KMS-11 (cell line): ENCODE results near the gene POLR3K.

Experiments
- H2AFZ ChIP-seq: fragments of 200-600 bp; sonication (generic); 2 replicates; pipeline ENCODE4 v1.6.1; 2016; ENCODE audit warnings: antibody characterized with exemption, mixed run types, low read depth
- H3K27ac ChIP-seq: fragments of 200-600 bp; sonication (generic); 2 replicates; pipeline ENCODE4 v1.6.1; 2016; ENCODE audit warnings: mild to moderate bottlenecking, mixed run types
- H3K27me3 ChIP-seq: fragments of 200-600 bp; sonication (generic); 2 replicates; pipeline ENCODE4 v1.6.1; 2017; ENCODE audit warnings: mild to moderate bottlenecking, low read depth, mixed run types, moderate library complexity; ENCODE audit not compliant: insufficient read depth
- H3K36me3 ChIP-seq: fragments of 200-600 bp; sonication (generic); 2 replicates; pipeline ENCODE4 v1.6.1; 2017; ENCODE audit warnings: mild to moderate bottlenecking, mixed run types; ENCODE audit not compliant: insufficient read depth
- H3K4me1 ChIP-seq: fragments of 200-600 bp; sonication (generic); 2 replicates; pipeline ENCODE4 v1.6.1; 2016; ENCODE audit warnings: mild to moderate bottlenecking, low read depth, mixed run types; ENCODE audit not compliant: poor library complexity, severe bottlenecking
- H3K4me2 ChIP-seq: fragments of 200-600 bp; sonication (generic); 2 replicates; pipeline ENCODE4 v1.7.0; 2016; ENCODE audit warnings: mild to moderate bottlenecking, mixed run types
- H3K4me3 ChIP-seq: fragments of 200-600 bp; sonication (generic); IDR thresholded peaks from 2 replicates; pipeline ENCODE4 v1.6.1; 2017; ENCODE audit warnings: low read depth, low read length, mixed read lengths; ENCODE audit not compliant: insufficient read depth
- H3K79me2 ChIP-seq: fragments of 200-600 bp; sonication (generic); 2 replicates; pipeline ENCODE4 v1.6.1; 2016; ENCODE audit warnings: low read depth, mixed run types; ENCODE audit not compliant: insufficient read depth
- H3K9ac ChIP-seq: fragments of 200-600 bp; sonication (generic); 2 replicates; pipeline ENCODE4 v1.6.1; 2016; ENCODE audit warnings: mild to moderate bottlenecking, mixed run types
- H4K20me1 ChIP-seq: fragments of 200-600 bp; sonication (generic); 2 replicates; pipeline ENCODE4 v1.6.1; 2016; ENCODE audit warnings: mild to moderate bottlenecking, mixed run types; ENCODE audit not compliant: insufficient read depth
- TF ChIP-seq, protein P1 (sequence below): fragments of 200-600 bp; sonication (generic); conservative IDR thresholded peaks from 2 replicates; pipeline ENCODE4 v1.6.1; 2017; ENCODE audit warnings: low read depth, mild to moderate bottlenecking, antibody characterized with exemption, low read length, moderate library complexity, mixed read lengths

Gene POLR3K

DNA sequence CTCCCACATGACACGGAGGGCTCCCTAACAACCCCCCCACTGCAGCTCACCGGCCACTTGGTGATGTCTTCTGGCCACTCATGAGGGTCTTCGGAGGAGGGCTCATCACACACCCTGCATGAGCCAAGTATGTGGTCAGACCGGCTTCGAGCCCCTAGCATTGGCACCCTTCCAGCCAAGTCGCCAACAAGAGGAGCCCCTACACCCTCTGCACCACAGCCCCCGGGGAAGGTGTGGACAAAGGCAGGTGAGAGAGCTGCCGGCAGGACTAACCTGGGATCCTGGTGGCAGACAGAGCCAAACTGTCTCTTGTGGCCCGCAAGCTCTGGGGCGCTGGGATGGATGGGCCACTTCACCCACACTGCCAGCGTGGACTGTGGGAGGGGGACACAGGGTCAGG is 6.8 kb upstream of the POLR3K start:
- TF ChIP-seq, protein P1, sequence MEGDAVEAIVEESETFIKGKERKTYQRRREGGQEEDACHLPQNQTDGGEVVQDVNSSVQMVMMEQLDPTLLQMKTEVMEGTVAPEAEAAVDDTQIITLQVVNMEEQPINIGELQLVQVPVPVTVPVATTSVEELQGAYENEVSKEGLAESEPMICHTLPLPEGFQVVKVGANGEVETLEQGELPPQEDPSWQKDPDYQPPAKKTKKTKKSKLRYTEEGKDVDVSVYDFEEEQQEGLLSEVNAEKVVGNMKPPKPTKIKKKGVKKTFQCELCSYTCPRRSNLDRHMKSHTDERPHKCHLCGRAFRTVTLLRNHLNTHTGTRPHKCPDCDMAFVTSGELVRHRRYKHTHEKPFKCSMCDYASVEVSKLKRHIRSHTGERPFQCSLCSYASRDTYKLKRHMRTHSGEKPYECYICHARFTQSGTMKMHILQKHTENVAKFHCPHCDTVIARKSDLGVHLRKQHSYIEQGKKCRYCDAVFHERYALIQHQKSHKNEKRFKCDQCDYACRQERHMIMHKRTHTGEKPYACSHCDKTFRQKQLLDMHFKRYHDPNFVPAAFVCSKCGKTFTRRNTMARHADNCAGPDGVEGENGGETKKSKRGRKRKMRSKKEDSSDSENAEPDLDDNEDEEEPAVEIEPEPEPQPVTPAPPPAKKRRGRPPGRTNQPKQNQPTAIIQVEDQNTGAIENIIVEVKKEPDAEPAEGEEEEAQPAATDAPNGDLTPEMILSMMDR: no peak
- Histone ChIP-seq H3K27ac (no peak overlapping the region), H3K4me3 (no peak overlapping the region), H3K36me3 (no peaks in the 10 kb centered on the region; the same call in 1 of the 2 replicates), H3K79me2 (0 out of 2 replicates have a peak, but pooled peaks cover 2% of the 10 kb centered on the region), H3K27me3 (no peaks in the 10 kb centered on the region), H4K20me1 (no peaks in the 10 kb centered on the region), H3K9ac (no peak overlapping the region), H2AFZ (no peak overlapping the region), H3K4me2 (no peak overlapping the region), H3K4me1 (no peaks in the 10 kb centered on the region)

DNA sequence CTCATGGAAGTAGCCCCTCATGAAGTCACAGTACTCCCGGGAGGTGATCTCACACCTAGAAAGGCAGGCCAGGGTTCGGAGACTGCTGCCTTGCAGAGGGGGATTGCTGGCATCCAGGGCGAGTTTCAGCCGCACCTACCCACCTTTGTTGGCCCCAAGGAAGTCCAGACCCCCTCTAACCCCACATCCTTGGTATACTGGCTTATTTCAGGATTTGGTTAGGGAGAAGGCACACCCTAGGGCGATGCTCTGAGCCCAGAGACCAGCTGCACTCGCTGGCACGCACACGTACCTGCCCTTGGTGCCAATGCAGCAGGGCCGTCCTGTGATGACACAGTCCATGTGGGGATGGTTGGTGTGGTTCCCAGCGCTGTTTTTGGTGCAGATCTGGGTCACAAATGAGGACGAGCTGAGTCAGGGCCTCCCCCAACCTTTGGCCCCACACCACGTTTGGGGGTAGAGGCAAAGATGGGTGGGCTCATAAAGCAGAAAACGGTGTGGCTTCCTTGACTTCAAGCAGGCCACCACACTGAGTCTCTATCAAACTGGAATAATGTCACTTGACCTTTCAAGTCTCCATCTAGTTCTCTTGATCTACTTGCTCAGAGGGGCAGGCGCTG is 6.1 kb upstream of the POLR3K start:
- Histone ChIP-seq H3K4me2 (no peak overlapping the region), H3K9ac (no peak overlapping the region), H3K27ac (no peak overlapping the region), H2AFZ (no peak overlapping the region), H3K79me2 (peaks cover 8% of the 10 kb centered on the region; the same call in 1 of the 2 replicates), H4K20me1 (no peaks in the 10 kb centered on the region), H3K4me1 (no peaks in the 10 kb centered on the region), H3K27me3 (no peaks in the 10 kb centered on the region), H3K4me3 (no peak overlapping the region), H3K36me3 (no peaks in the 10 kb centered on the region; the same call in 1 of the 2 replicates)
- TF ChIP-seq, protein P1: no peak

DNA sequence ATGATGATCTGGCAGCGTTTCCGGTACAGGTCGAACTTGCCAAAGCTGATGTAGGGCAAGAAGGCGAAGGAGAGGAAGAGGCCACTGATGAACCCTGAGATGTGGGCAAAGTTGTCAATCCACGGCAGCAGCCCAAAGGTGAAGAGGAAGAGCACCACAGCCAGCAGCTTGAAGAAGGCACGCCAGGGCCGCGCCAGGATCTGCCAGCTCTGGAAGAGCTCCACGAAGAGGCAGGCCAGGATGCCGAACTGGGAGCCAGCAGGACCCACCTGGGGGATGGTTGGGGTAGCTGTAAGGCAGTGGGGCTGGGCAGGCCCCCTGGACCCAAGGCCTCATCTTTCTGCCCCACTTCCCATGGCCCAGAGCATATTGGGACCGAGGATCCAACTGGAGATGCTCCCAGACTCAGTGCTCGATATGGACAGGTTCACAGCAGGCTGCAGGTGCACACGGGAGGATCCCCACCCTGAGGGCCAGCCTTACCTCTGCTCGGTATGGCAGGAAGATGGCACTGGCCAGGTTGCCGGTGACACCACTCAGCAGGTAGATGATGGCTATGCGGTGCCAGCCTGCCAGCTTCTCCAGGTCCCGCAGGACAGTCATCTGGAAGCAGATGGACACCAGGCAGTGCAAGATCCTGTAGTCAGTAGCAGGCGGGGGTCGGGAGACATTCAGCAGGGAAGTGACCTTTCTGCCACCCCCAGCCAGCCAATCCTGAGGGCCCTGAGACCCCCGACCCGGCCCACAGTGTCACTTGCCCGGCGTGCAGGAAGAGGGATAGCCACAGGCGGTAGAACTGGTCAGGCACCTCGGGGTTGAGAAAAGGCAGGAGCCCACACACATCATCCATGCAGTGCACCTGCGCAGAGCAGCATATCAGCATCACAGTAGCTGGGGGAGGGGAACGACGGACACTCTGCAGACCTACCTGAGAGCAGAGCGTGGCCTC is 5.4 kb upstream of the POLR3K start:
- Histone ChIP-seq H4K20me1 (no peaks in the 10 kb centered on the region), H3K4me2 (no peak overlapping the region), H3K79me2 (peaks cover 15% of the 10 kb centered on the region; the same call in 1 of the 2 replicates), H3K4me1 (peaks cover 3% of the 10 kb centered on the region), H3K27ac (no peak overlapping the region), H2AFZ (no peak overlapping the region), H3K27me3 (no peaks in the 10 kb centered on the region), H3K9ac (no peak overlapping the region), H3K36me3 (no peaks in the 10 kb centered on the region; the same call in 1 of the 2 replicates), H3K4me3 (no peak overlapping the region)
- TF ChIP-seq, protein P1: no peak

DNA sequence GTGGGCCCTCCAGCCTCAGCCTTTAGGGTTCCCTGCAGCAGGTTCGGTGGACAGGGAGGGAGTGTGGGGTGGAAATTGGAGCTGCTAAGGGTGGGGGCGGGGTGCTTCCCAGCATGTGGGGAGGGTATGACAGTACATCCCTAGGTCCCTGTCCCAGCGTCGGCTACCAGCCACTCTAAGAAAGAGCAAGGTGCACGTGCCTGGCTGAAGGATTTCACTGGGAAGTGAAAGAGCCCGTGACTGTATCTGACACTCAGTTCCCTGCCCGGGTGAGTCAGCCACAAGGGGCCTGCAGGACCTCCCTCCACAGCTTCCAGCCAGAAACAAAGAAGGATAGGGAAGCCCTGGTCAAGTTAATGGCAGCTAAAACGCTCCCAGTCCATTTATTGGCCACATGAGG is 4.3 kb upstream of the POLR3K start:
- TF ChIP-seq, protein P1: no peak
- Histone ChIP-seq H3K36me3 (no peaks in the 10 kb centered on the region; the same call in 1 of the 2 replicates), H3K79me2 (peaks cover 18% of the 10 kb centered on the region; the same call in 1 of the 2 replicates), H2AFZ (no peak overlapping the region), H3K4me3 (no peak overlapping the region), H3K27ac (no peak overlapping the region), H3K4me2 (no peak overlapping the region), H4K20me1 (no peaks in the 10 kb centered on the region), H3K4me1 (peaks cover 3% of the 10 kb centered on the region), H3K9ac (no peak overlapping the region), H3K27me3 (no peaks in the 10 kb centered on the region)
